A204.1 (cell line): ENCODE results near the gene CNP.
"Not testable (repeated sequence)": the region's sequence is repeated elsewhere in the genome, so short reads cannot be mapped to it uniquely, and the experiment has no call there.

Experiments used
- FAIRE-seq: peaks from 2 replicates; lab custom pipeline; 2012; peaks lifted over from hg19 to GRCh38; lab: Jason Lieb, UNC

The CNP gene

GRCh38 chr17:42009170-42009569, 42.6 kb downstream of the CNP start:
- FAIRE-seq: no peak

- FAIRE-seq: not testable (repeated sequence)
These were observed 43.7 kb downstream of the CNP start for GRCh38 chr17:42010266-42010680.

- no peak for FAIRE-seq
These were observed 44.4 kb downstream of the CNP start for GRCh38 chr17:42010898-42011516.

GRCh38 chr17:42012363-42012762, 45.8 kb downstream of the CNP start:
- not testable (repeated sequence) for FAIRE-seq

GRCh38 chr17:42013740-42014139, 47.1 kb downstream of the CNP start:
- not testable (repeated sequence) for FAIRE-seq

GRCh38 chr17:42016411-42016831, 49.8 kb downstream of the CNP start:
- no peak for FAIRE-seq

- FAIRE-seq: no peak
These were observed 50.6 kb downstream of the CNP start, which contains the start of gene DNAJC7 for GRCh38 chr17:42016941-42017865. Gene DNAJC7, minus strand, starts transcription at chr17:42017439. Its CDS starts 23 bp downstream, at chr17:42017416.

GRCh38 chr17:42017866-42018200, 51.2 kb downstream of the CNP start:
- no peak for FAIRE-seq

GRCh38 chr17:42018339-42018738, 51.7 kb downstream of the CNP start:
- FAIRE-seq: no peak

- no peak for FAIRE-seq
These were observed 52.4 kb downstream of the CNP start for GRCh38 chr17:42018988-42019387.

GRCh38 chr17:42019509-42020404, 53.2 kb downstream of the CNP start, which contains the start of gene NKIRAS2:
Gene NKIRAS2, plus strand, starts transcription at chr17:42020090. Its CDS starts 1,488 bp downstream, at chr17:42021578.
- no peak for FAIRE-seq

- FAIRE-seq: not testable (repeated sequence)
These were observed 54.2 kb downstream of the CNP start for GRCh38 chr17:42020845-42021244.

- FAIRE-seq: no peak
These were observed 57.1 kb downstream of the CNP start for GRCh38 chr17:42023524-42024349.

GRCh38 chr17:42025191-42025579, 58.6 kb downstream of the CNP start:
- no peak for FAIRE-seq

GRCh38 chr17:42025936-42026335, 59.3 kb downstream of the CNP start:
- no peak for FAIRE-seq

GRCh38 chr17:42026857-42027589, 60.4 kb downstream of the CNP start:
- no peak for FAIRE-seq
